BJ (cell line): ENCODE measurements around the gene RHOB. TPM values are rescaled to one million over a fixed set of nuclear protein-coding genes. Genes with fewer than 3 reads are reported as not detected.

ENCODE experiments used
- CTCF ChIA-PET: fragments of 350-600 bp; formaldehyde crosslinking; extraction: SDS; loops from one replicate; lab custom pipeline; 2021; ENCODE audit warnings: antibody characterized with exemption, inconsistent platforms; lab: Yijun Ruan, JAX
- POLR2A ChIA-PET: fragments of 300-600 bp; sonication (Branson Sonifier 250); formaldehyde crosslinking; extraction: SDS; loops from one replicate; lab custom pipeline; 2021; ENCODE audit warnings: antibody characterized with exemption; lab: Charles Lee
- DNase-seq: peaks from one replicate; pipeline ENCODE4 v3.0.0-alpha.2; 2011; ENCODE audit warnings: low read depth
- H3K27me3 ChIP-seq: 2 replicates; pipeline ENCODE4 v1.6.0; 2011; ENCODE audit warnings: low read length; ENCODE audit not compliant: control insufficient read depth, insufficient read depth
- H3K36me3 ChIP-seq: 2 replicates; pipeline ENCODE4 v1.5.1; 2011; ENCODE audit warnings: low read length; ENCODE audit not compliant: control insufficient read depth, insufficient read depth
- H3K4me3 ChIP-seq: 2 replicates; pipeline ENCODE4 v1.5.1; 2011; ENCODE audit warnings: low read depth, mild to moderate bottlenecking, control low read depth, low read length
- polyA plus RNA-seq: library from polyadenylated mRNA; depleted of rRNA; stranded (reverse); fragments of >200 nt; gene quantifications from 2 replicates; pipeline ENCODE4 v1.2.3, GENCODE V29; 2011
- TF ChIP-seq, protein P1 (sequence below): IDR thresholded peaks from 2 replicates; pipeline ENCODE4 v1.5.1; 2011; ENCODE audit warnings: low read depth, mild to moderate bottlenecking, control low read depth, inconsistent platforms, low read length, moderate library complexity; ENCODE audit not compliant: insufficient read depth

Gene RHOB
- polyA plus RNA-seq, 1 experiment: 87.2 TPM

GRCh38 chr2:20452551-20452950 lies 5.7 kb downstream of the RHOB start:
- ChIA-PET CTCF (interaction anchor here (0.9 to 7.4 kb wide), 4 partner anchors 42 to 189 kb away, joined by 3 to 72 read pairs (median 10); no protein-coding TSS in a partner anchor), POLR2A (interaction anchor here (0.6 to 1.2 kb wide), 2 partner anchors 165 to 169 kb away, joined by 3 read pairs; no protein-coding TSS in a partner anchor)
- peaks cover 6% of the 10 kb centered on the region for H3K36me3 ChIP-seq
- no peak for DNase-seq
- H3K4me3 ChIP-seq: no peak overlapping the region
- no peaks in the 10 kb centered on the region for H3K27me3 ChIP-seq
- TF ChIP-seq, protein P1, sequence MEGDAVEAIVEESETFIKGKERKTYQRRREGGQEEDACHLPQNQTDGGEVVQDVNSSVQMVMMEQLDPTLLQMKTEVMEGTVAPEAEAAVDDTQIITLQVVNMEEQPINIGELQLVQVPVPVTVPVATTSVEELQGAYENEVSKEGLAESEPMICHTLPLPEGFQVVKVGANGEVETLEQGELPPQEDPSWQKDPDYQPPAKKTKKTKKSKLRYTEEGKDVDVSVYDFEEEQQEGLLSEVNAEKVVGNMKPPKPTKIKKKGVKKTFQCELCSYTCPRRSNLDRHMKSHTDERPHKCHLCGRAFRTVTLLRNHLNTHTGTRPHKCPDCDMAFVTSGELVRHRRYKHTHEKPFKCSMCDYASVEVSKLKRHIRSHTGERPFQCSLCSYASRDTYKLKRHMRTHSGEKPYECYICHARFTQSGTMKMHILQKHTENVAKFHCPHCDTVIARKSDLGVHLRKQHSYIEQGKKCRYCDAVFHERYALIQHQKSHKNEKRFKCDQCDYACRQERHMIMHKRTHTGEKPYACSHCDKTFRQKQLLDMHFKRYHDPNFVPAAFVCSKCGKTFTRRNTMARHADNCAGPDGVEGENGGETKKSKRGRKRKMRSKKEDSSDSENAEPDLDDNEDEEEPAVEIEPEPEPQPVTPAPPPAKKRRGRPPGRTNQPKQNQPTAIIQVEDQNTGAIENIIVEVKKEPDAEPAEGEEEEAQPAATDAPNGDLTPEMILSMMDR: peak; percentile 8; the same call in 1 of the 2 replicates

DNA sequence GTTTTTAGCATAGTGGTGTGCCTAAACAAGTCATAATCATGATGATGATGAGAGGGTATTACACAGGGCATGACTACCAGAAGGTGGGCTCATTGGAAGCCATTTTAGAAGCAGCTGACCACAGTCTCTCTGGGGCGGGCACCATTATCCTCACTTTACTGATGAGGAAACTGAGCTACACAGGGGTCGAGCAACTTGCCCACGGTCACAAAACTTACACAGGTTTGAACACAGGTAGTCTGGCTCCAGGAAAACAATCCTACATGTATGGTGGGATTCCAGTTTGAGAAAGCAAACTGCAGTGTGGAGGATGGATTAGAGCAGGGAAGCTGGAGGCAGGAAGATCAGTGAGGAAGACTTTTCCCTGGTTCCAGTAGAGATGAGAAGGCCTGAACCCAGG lies 6.2 kb downstream of the RHOB start:
- CTCF ChIA-PET: interaction anchor here (0.6 to 7.4 kb wide), 5 partner anchors 42 to 189 kb away, joined by 3 to 72 read pairs (median 9); no protein-coding TSS in a partner anchor
- DNase-seq: no peak
- H3K36me3 ChIP-seq: peaks cover 3% of the 10 kb centered on the region
- H3K27me3 ChIP-seq: no peaks in the 10 kb centered on the region
- POLR2A ChIA-PET: interaction anchor here (0.6 kb wide), 1 partner anchor 169 kb away, joined by 3 read pairs; no protein-coding TSS in a partner anchor
- TF ChIP-seq, protein P1: no peak
- no peak overlapping the region for H3K4me3 ChIP-seq

GRCh38 chr2:20454036-20454981 lies 7.4 kb downstream of the RHOB start:
- H3K27me3 ChIP-seq: no peaks in the 10 kb centered on the region
- DNase-seq: no peak
- H3K4me3 ChIP-seq: no peak overlapping the region
- ChIA-PET POLR2A (no interaction called here), CTCF (interaction anchor here (0.6 to 3.1 kb wide), 3 partner anchors 12 to 189 kb away, joined by 3 to 10 read pairs (median 8); no protein-coding TSS in a partner anchor)
- TF ChIP-seq, protein P1: no peak
- no peaks in the 10 kb centered on the region for H3K36me3 ChIP-seq

DNA sequence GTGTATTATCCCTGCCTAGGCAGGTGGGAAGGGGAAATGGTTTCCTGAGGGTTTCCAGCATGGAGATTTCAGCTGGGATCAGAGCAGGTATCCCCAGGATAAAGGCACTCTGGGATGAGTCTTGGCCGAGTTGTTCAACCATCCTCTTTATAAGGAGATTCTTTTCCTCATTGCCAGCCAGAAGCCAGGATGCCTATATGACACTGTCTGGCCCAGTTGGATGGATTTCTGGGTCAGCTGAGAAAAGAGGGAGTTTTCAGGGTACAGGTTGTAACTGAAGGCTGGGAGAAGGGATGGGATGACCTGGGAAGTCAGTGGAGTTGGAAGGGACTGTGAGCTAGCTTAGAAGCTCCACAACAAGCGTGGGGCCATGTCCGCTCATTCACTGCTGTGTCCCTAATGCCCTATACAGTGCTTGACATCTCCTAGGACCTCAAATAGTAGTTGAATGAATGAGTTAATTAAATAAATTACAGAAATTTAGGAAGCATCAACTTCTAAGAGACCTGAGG lies 8.3 kb downstream of the RHOB start:
- Histone ChIP-seq H3K27me3 (no peaks in the 10 kb centered on the region), H3K4me3 (no peak overlapping the region), H3K36me3 (no peaks in the 10 kb centered on the region)
- TF ChIP-seq, protein P1: no peak
- POLR2A ChIA-PET: no interaction called here
- no peak for DNase-seq
- CTCF ChIA-PET: interaction anchor here (0.7 to 3.1 kb wide), 3 partner anchors 72 to 188 kb away, joined by 3 to 10 read pairs (median 8); no protein-coding TSS in a partner anchor
